H9 (cell line): ENCODE data around the gene KAZN. TPM values are rescaled to one million over a fixed set of nuclear protein-coding genes. Genes with fewer than 3 reads are reported as not detected.

Experiments
- DNase-seq: peaks from one replicate; pipeline ENCODE4 v3.0.0-alpha.2; 2017
- H2AFZ ChIP-seq: one replicate; pipeline ENCODE4 v1.6.1; 2013; ENCODE audit warnings: mild to moderate bottlenecking, low read length, control low read depth, moderate library complexity
- H2AK5ac ChIP-seq: 2 replicates; pipeline ENCODE4 v1.6.1; 2013; ENCODE audit warnings: low read length, control low read depth, mixed read lengths; ENCODE audit not compliant: insufficient read length
- H2BK120ac ChIP-seq: one replicate; pipeline ENCODE4 v1.6.1; 2013; ENCODE audit warnings: low read depth, mild to moderate bottlenecking, low read length, control low read depth, inconsistent platforms; ENCODE audit not compliant: poor library complexity, severe bottlenecking
- H2BK12ac ChIP-seq: 2 replicates; pipeline ENCODE4 v1.6.1; 2013; ENCODE audit warnings: low read length, control low read depth, mixed read lengths, low read depth; ENCODE audit not compliant: insufficient read length
- H2BK15ac ChIP-seq: 2 replicates; pipeline ENCODE4 v1.6.1; 2013; ENCODE audit warnings: low read depth, low read length, control low read depth
- H2BK20ac ChIP-seq: one replicate; pipeline ENCODE4 v1.6.1; 2013; ENCODE audit warnings: low read depth, mild to moderate bottlenecking, low read length, control low read depth, inconsistent platforms; ENCODE audit not compliant: poor library complexity, severe bottlenecking
- H2BK5ac ChIP-seq: 2 replicates; pipeline ENCODE4 v1.6.1; 2013; ENCODE audit warnings: low read length, control low read depth, mixed read lengths; ENCODE audit not compliant: insufficient read length
- H3K14ac ChIP-seq: 2 replicates; pipeline ENCODE4 v1.6.1; 2013; ENCODE audit warnings: low read length, control low read depth; ENCODE audit not compliant: insufficient read depth
- H3K18ac ChIP-seq: 2 replicates; pipeline ENCODE4 v1.6.1; 2013; ENCODE audit warnings: low read depth, mild to moderate bottlenecking, mixed read lengths, low read length, control low read depth; ENCODE audit not compliant: insufficient read length
- H3K23ac ChIP-seq: 2 replicates; pipeline ENCODE4 v1.6.1; 2013; ENCODE audit warnings: low read length, control low read depth, mixed read lengths, low read depth; ENCODE audit not compliant: insufficient read length
- H3K23me2 ChIP-seq: 2 replicates; pipeline ENCODE4 v1.6.1; 2013; ENCODE audit warnings: low read depth, mild to moderate bottlenecking, mixed read lengths, low read length, control low read depth; ENCODE audit not compliant: insufficient read length, poor library complexity, severe bottlenecking
- H3K27ac ChIP-seq: 2 replicates; pipeline ENCODE4 v1.5.1; 2013; ENCODE audit warnings: low read length, control low read depth, mixed read lengths, low read depth; ENCODE audit not compliant: insufficient read length
- H3K27me3 ChIP-seq: 2 replicates; pipeline ENCODE4 v1.6.1; 2013; ENCODE audit warnings: low read length, control low read depth, inconsistent platforms; ENCODE audit not compliant: insufficient read depth
- H3K4ac ChIP-seq: 2 replicates; pipeline ENCODE4 v1.6.1; 2013; ENCODE audit warnings: low read depth, mild to moderate bottlenecking, control low read depth, inconsistent platforms, low read length, moderate library complexity
- H3K4me1 ChIP-seq: 2 replicates; pipeline ENCODE4 v1.6.1; 2013; ENCODE audit warnings: low read length, control low read depth, inconsistent platforms; ENCODE audit not compliant: insufficient read depth
- H3K4me2 ChIP-seq: 2 replicates; pipeline ENCODE4 v1.6.1; 2013; ENCODE audit warnings: low read length, control low read depth, mixed read lengths; ENCODE audit not compliant: insufficient read length, insufficient read depth
- H3K56ac ChIP-seq: 2 replicates; pipeline ENCODE4 v1.6.1; 2013; ENCODE audit warnings: low read depth, mild to moderate bottlenecking, mixed read lengths, low read length, control low read depth; ENCODE audit not compliant: insufficient read length
- H3K79me1 ChIP-seq: 2 replicates; pipeline ENCODE4 v1.6.1; 2013; ENCODE audit warnings: low read depth, mild to moderate bottlenecking, moderate library complexity, low read length, control low read depth, inconsistent platforms; ENCODE audit not compliant: insufficient read depth, poor library complexity, severe bottlenecking
- H3K79me2 ChIP-seq: 2 replicates; pipeline ENCODE4 v1.6.1; 2013; ENCODE audit warnings: low read length, control low read depth, inconsistent platforms; ENCODE audit not compliant: insufficient read depth
- H3K9ac ChIP-seq: 2 replicates; pipeline ENCODE4 v1.6.1; 2013; ENCODE audit warnings: low read length, control low read depth, mixed read lengths; ENCODE audit not compliant: insufficient read length; ENCODE audit errors: extremely low read depth
- H3K9me3 ChIP-seq: one replicate; pipeline ENCODE4 v1.6.1; 2013; ENCODE audit warnings: low read depth, low read length, inconsistent platforms; ENCODE audit not compliant: control insufficient read depth
- H3T11ph ChIP-seq: one replicate; pipeline ENCODE4 v1.6.1; 2013; ENCODE audit warnings: mild to moderate bottlenecking, low read length, control low read depth, inconsistent platforms
- H4K20me1 ChIP-seq: one replicate; pipeline ENCODE4 v1.6.1; 2013; ENCODE audit not compliant: control insufficient read depth, insufficient read length, insufficient read depth
- H4K5ac ChIP-seq: 2 replicates; pipeline ENCODE4 v1.6.1; 2013; ENCODE audit warnings: low read depth, mild to moderate bottlenecking, mixed read lengths, low read length, control low read depth; ENCODE audit not compliant: insufficient read length
- H4K8ac ChIP-seq: replicated peaks from 2 replicates; pipeline ENCODE4 v1.6.1; 2013; ENCODE audit warnings: low read length, control low read depth, mixed read lengths, low read depth; ENCODE audit not compliant: insufficient read length
- H4K91ac ChIP-seq: 2 replicates; pipeline ENCODE4 v1.6.1; 2013; ENCODE audit warnings: low read depth, mild to moderate bottlenecking, moderate library complexity, mixed read lengths, low read length, control low read depth; ENCODE audit not compliant: insufficient read length
- H3K27ac Mint-ChIP-seq, 3 experiments: 2 replicates in 2 of 3; 3 replicates in 1 of 3; pipeline ENCODE4 v1.8.0; 2020 to 2021; ENCODE audit warnings: mixed read lengths in 3 of 3, mild to moderate bottlenecking in 1 of 3, moderate library complexity in 1 of 3
- H3K27me3 Mint-ChIP-seq: 2 replicates; pipeline ENCODE4 v1.8.0; 2021; ENCODE audit warnings: low read depth, mild to moderate bottlenecking, moderate library complexity, mixed read lengths
- H3K36me3 Mint-ChIP-seq, 3 experiments: 2 replicates in 2 of 3; 3 replicates in 1 of 3; pipeline ENCODE4 v1.8.0; 2020 to 2021; ENCODE audit warnings: low read depth in 3 of 3, mixed read lengths in 3 of 3; ENCODE audit not compliant: insufficient read depth in 1 of 3
- H3K4me1 Mint-ChIP-seq, 2 experiments: 2 replicates each; pipeline ENCODE4 v1.8.0; 2020; ENCODE audit warnings: mixed read lengths in 2 of 2
- H3K4me3 Mint-ChIP-seq, 2 experiments: 2 replicates in 1 of 2; 3 replicates in 1 of 2; pipeline ENCODE4 v1.8.0; 2020 to 2021; ENCODE audit warnings: mild to moderate bottlenecking in 2 of 2, mixed read lengths in 2 of 2, moderate library complexity in 1 of 2
- H3K9me3 Mint-ChIP-seq, 2 experiments: 2 replicates in 1 of 2; 3 replicates in 1 of 2; pipeline ENCODE4 v1.8.0; 2020; ENCODE audit warnings: mild to moderate bottlenecking in 2 of 2, mixed read lengths in 2 of 2, moderate library complexity in 1 of 2
- CTCF ChIP-seq: fragments of 200-600 bp; sonication (generic); conservative IDR thresholded peaks from 3 replicates; pipeline ENCODE4 v1.8.0; 2021; ENCODE audit warnings: antibody characterized with exemption, mild to moderate bottlenecking
- WGBS: extraction: QIAGEN DNeasy Blood & Tissue Kit; methylation state at CpG from one replicate; pipeline ENCODE4 v1.1.7; 2013; ENCODE audit warnings: missing lambda C conversion rate, low lambda C conversion rate, mixed read lengths; ENCODE audit not compliant: insufficient read length; ENCODE audit errors: extremely low coverage; 5-methylcytosine and 5-hydroxymethylcytosine counted together
- total RNA-seq: library from RNA; stranded (reverse); gene quantifications from 2 replicates; pipeline ENCODE4 v1.2.1, GENCODE V29; 2021

Gene KAZN
- total RNA-seq, 1 experiment from 2014 or later = 7.6 TPM

- WGBS = no CpG with 5 or more reads among the region's 7 CpGs
These were observed 130.0 kb downstream of the KAZN start for GRCh38 chr1:14728516-14728915.

More at GRCh38 chr1:14728516-14728915, 130.0 kb downstream of the KAZN start:
- H3K27me3 ChIP-seq = no peaks in the 10 kb centered on the region; the same call in 1 of the 2 replicates
- H3K18ac ChIP-seq = no peak overlapping the region
- Mint-ChIP-seq H3K36me3 (peaks cover 0 to 6% (median 0%) of the 10 kb centered on the region in 3 experiments; a peak in 1 of 7 replicates), H3K27ac (0 out of 7 replicates have a peak overlapping the region, but pooled peaks of 1 of the 3 experiments have one; percentile 18), H3K4me1 (peaks cover 60 to 66% of the 10 kb centered on the region in 2 experiments), H3K9me3 (peaks cover 0 to 3% of the 10 kb centered on the region in 2 experiments; a peak in 1 of 5 replicates), H3K4me3 (no peak overlapping the region), H3K27me3 (peaks cover 22% of the 10 kb centered on the region)
- no peaks in the 10 kb centered on the region for H3K79me2 ChIP-seq
- no peak overlapping the region for H3K23ac ChIP-seq
- no peak overlapping the region for H4K91ac ChIP-seq
- H2BK5ac ChIP-seq = no peak overlapping the region
- H3K9me3 ChIP-seq = no peaks in the 10 kb centered on the region
- no peak overlapping the region for H3K56ac ChIP-seq
- no peaks in the 10 kb centered on the region for H3K23me2 ChIP-seq
- no peak overlapping the region for H3K14ac ChIP-seq
- H3K9ac ChIP-seq = no peak overlapping the region
- TF ChIP-seq CTCF = no peak
- H4K20me1 ChIP-seq = no peaks in the 10 kb centered on the region
- H3K79me1 ChIP-seq = no peaks in the 10 kb centered on the region
- no peak overlapping the region for H2AFZ ChIP-seq
- no peak overlapping the region for H2AK5ac ChIP-seq
- no peak overlapping the region for H2BK15ac ChIP-seq
- H2BK120ac ChIP-seq = no peak overlapping the region
- peaks cover 17% of the 10 kb centered on the region; the same call in 1 of the 2 replicates for H3K4me1 ChIP-seq
- H2BK20ac ChIP-seq = no peak overlapping the region
- H3K4me2 ChIP-seq = no peak overlapping the region
- H3K4ac ChIP-seq = no peak overlapping the region
- DNase-seq = no peak
- no peak overlapping the region for H2BK12ac ChIP-seq
- H3K27ac ChIP-seq = no peak overlapping the region
- H4K5ac ChIP-seq = no peak overlapping the region
- no peak overlapping the region for H4K8ac ChIP-seq
- H3T11ph ChIP-seq = no peak overlapping the region
